ENCODE results near the gene FAM174A.
"Not testable (repeated sequence)": the region's sequence is repeated elsewhere in the genome, so short reads cannot be mapped to it uniquely, and the experiment has no call there.

Gene FAM174A

DNA sequence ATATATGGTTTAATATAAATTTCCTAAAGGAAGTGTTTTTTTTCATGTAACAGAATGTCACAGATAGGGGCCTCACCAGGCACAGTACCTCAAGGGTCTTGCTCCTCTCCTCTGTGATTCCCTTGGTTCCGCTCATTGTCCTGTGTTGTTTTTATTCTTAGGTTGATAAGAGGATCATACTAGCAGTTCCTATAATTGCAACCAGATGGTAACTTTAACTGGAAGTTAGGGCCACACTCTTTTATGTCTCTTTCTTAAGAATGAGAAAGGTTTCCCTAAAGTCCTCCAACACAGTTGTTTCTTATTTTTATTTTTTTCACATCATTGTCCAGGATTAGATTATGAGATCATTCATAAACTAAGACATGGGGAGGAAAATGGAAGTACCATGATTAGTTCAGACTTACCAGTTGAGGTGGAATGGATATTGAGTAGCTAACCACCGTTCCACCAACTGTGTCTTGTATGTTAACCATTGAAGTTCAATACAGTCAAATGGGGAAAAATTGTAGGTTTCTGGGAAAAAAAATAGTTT lies 41.1 kb downstream of the FAM174A start:
- DNase-seq (ENCODE audit: low spot score) = peak; percentile 5

DNA sequence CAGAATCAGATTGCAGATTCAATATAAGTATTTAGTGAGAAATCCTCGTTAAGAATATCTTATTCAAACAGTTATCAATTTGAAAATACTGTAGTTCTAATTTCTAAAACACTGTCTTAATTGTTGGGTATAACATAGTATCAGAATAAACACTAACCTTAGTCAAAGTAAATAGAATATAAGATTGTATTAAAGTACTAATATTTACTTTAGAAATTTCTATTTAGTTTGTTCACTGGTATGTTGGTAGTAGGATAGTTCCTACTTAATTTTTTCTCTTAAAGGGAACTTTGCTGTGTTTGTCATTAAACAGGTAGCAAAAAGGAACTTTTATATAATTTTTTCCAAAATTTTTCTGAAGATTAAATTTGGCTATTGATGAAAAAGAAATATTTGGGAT lies 42.3 kb downstream of the FAM174A start:
- no peak for DNase-seq (ENCODE audit: low spot score)

DNA sequence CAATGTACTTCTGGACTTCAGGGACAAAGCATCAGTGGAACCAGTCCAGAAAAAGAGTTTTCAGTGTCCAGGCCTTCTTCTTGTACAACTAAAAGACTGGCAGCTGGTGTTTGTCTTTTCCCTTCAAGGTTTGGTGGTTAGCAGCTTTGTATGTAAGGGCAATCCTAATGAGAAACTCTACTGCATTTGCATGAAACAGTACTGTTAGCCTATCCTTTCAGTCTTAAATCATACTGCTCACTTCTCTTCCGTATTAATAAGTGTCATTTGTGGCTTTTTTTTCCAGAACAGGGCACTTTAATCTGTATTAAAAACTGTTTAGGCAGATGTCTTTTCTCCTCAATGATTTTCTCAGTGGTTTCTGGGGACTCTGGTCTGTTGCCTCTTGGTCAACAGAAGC lies 48.9 kb downstream of the FAM174A start:
- DNase-seq (ENCODE audit: low spot score) = no peak

DNA sequence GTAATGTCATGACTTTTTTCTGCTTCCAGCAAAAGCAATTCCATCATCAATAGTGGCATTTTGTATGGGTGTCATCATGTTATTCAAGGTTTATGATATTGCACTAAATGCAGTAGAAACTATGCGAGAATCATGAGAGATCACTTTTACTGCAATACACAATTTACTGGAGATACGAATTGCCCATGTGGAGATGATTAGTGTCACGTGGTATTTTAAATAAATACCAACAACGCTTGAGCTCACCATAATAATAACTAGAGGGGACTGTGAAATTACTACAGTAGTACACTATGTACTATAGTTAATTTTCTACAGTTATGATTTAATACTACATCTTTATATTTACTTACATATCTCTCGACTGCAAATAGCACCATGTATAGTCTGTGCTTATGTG lies 49.7 kb downstream of the FAM174A start:
- DNase-seq (ENCODE audit: low spot score) = no peak

DNA sequence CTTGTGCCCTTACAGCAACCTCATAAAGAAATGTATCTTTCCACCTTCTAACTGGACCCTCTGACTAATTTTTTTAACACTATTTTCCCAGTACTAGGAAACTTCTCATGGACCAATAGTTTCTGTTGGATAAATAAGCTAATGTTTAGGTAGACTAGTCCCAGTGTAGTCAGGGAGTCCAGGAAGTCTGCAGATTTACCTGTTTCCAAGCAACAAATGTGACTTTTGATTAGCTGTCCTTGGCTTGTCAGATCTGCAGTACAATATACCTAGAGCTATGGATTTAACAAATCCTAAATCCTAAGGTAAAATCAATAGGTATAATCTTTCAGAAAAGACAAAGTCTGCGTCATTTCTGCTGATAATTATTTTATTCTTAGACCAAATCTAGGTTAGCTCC lies 55.7 kb downstream of the FAM174A start:
- DNase-seq (ENCODE audit: low spot score) = no peak

DNA sequence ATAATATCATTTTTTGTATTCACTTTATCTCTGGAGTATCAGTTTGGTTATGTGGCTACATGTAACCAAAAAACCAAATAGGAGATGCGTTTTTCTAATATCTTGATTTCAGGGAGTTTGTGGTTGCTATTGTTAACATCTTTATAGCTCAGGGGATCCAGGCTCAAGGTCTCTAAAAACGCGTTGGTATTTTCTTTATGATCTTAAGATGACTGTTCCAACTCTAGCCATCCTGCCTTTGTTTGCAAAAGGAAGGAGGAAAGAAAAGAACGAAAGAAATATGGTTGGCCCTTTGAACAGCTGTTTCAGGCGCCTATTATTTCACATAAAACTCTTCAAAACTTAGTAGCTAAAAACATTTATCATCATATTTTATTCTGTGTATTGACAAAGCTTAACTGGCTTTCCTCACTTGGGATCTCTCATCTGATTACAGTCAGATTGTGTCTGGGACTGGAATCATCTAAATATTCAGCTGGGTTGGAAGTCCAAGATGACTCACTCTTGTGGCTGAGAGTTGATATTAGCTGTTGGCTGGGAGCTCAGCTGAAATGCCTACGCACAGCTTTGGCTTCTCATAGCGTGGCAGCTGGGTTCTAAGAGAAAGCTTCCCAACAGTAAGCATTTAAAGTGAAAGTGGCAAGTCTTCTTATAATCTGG lies 60.1 kb downstream of the FAM174A start:
- no peak for DNase-seq (ENCODE audit: low spot score)

DNA sequence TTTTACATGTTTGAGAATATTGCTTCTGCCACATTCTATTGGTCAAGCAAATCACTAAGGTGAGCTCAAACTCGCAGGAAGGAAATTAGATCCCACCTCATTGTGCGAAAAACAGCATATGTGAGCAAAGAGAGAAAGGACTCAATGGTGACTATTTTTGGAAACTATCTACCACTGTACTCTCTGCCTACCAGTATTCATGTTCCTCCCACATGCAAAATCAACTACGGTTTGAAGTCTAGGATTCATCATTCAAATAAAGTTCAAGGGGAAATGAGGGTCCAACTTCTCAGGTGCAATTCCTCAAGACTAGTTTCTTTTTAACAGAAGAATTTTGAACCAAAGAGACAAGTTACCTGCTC lies 60.6 kb downstream of the FAM174A start:
- no peak for DNase-seq (ENCODE audit: low spot score)

DNA sequence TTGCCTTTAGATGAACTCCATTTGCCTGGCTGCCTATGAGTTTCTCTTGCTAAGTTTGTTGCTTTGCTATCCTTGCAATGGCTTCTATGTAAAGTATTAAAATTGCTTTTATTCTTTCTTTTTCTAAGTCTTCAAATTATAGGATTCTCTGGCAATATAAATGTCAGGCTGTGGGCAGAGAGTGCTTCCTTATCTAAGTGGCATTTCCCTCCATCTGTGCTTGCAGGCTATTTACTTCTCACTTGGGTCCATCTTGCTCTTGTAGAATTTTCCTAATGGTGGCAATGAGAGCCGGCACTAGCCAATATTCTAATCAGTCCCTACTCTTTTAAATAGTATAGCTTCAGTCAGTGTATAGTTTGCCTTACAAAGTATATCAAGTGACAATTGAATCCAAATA lies 63.3 kb downstream of the FAM174A start:
- DNase-seq (ENCODE audit: low spot score) = no peak

DNA sequence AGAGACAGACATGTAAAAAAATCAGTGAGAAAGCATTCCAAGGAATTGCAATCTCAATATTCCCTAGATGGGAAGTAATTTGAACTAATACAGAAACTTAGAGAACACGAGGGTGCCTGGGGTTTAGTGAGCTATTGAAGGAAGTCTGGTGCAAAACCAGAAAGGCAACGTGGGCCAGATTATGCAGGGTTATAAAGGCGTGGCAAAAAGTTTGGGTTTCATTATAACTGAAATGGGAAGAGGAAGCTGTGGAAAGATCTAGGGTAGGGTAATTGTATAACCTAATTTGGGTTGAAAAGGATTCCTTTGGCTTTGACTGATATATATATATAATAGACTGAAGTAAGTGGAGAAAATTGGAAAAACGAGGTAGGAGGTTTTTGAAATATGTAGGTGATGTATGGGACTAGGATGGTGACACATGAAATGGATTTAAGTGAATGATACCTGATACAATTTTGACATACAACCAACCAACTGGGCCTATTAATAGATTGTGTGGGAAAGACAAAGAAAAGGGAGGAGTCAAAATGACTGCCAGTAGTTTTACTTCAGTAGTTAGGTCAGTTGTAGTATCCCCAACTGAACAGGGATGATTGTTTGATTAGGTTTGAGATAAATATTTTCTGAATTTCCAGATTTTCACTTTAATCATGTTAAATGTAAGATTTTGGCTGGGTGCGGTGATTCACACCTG lies 65.3 kb downstream of the FAM174A start:
- no peak for DNase-seq (ENCODE audit: low spot score)

DNA sequence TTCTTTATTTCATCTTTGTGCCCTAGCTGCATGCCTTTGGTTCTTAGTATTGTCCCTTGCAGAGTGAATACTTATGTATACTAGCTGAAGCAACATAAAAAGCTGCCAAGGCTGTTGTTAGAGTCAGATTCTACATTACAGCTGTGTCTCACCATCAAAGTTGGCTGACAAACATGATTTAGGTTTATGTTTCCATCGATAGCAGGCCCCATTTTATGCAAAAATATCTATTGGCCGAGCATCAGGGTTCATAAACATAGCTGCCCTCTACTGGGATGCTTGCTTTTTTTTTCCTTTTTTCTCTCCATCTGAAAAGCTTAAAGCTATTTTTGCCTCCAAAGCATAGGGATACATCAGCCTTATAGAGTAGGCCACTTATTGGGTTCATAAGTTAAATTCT lies 68.0 kb downstream of the FAM174A start:
- no peak for DNase-seq (ENCODE audit: low spot score)

DNA sequence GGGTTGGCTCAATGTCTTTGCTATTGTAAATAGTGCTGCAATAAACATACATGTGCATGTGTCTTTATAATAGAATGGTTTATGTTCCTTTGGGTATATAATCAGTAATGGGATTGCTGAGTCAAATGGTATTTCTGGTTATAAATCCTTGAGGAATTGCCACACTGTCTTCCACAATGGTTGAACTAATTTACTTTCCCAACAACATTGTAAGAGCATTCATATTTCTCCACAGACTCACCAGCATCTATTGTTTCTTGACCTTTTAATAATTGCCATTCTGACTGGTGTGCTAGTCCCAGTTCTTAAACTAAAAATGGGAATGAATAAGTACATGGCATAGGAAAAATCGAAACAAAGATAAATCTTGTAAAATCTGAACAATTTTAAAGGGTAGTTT lies 68.8 kb downstream of the FAM174A start:
- not testable (repeated sequence) for DNase-seq (ENCODE audit: low spot score)

DNA sequence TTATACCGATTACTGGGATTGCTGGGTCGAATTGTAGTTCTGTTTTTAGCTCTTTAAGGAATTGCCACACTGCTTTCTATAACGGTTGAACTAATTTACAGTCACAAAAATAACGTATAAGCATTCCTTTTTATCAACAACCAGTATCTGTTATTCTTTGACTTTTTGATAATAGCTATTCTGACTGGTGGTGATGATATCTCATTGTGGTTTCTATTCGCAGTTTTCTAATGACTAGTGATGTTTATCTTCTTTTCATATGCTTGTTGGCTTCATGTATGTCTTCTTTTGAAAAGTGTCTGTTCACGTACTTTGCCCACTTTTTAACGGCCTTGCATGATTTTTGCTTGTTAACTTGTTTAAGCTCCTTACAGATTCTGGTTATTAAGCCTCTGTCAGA lies 74.4 kb downstream of the FAM174A start:
- DNase-seq (ENCODE audit: low spot score) = no peak

DNA sequence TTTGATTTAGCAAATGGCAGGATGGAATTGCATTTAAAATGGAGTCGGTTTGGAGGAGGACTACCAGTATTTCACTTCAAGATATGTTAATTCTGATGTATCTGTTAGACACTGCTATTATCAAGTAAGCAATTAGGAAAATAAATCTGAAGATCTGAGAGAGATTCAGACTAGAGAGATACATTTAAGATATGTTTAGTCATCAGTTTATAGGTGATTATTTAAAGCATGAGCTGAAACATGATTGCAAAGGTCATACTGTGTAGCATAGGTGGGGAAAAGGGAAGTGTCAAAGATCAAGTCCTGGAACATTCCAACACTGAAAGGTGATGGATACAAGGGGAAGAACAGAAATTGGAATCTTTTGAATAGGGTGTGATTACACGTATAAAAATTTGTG lies 79.1 kb downstream of the FAM174A start:
- DNase-seq (ENCODE audit: low spot score) = no peak

DNA sequence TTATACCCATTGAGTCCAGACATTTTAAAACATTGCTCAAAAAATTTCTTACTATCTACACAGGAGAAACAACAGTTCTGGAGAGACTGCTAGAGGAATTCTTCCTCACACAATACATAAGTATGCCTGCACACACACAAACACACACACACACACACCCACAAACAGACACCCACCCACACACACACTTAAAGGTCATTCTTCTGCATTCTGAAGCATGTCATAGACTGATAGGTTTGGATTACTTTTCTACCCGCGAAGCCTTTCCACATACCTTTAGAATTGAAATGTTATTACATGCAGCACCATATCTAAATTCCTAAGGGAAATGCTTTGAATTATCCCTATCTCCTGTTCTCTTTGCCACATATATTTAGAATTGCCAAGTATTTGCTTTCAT lies 80.2 kb downstream of the FAM174A start:
- no peak for DNase-seq (ENCODE audit: low spot score)

DNA sequence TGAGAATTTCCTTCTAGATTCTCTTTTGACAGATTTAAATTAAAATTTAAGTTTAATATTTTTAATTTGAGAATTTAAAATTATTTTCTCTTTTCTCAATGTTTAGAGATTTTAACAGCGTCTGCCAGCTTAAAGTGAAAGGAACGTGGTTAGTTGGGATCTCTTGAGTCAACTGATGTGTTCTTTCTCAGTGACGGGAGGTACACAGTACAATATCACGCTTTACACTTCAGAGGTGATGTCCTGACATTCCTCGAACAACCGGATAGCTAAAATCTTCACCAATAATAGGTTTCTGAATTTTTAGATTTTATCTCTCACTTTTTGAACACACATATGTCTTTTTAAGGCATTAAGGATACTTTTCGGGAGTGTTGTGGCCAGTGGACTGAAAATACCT lies 81.1 kb downstream of the FAM174A start:
- DNase-seq (ENCODE audit: low spot score) = no peak

DNA sequence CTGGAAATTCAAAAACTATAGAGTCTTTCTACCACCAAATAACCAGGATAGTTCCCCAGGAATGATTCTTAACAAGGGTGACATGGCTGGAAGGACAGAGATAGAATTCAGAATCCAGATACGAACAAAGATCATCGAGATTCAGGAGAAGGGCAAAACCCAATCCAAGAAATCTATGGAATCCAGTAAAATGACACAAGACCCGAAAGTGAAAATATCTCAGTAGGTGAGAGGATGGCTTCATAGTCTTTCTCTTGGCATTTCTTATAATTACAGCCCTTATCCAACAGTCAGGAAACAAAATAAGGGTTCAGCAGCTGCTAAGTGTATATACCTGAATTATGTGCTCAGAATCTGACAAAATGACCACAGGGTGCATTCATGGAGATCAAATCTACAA lies 81.8 kb downstream of the FAM174A start:
- no peak for DNase-seq (ENCODE audit: low spot score)

DNA sequence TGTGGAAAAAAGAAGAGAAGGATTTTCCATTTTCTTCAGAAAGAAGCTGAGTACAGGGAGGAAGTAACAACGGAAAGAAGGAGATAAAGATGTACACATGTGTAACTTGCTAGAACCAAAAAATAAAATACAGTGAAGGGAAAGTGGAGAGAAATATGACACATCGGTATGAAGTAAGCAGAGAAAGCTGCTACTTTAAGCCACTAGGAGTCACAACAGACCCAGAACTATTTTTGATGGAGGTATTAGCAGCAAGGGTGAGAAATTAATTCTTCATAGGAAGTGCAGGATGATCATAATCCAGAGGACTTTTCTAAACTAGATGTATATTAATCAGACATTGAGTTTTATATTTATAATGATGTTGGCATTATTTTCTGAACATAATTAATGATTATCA lies 88.5 kb downstream of the FAM174A start:
- DNase-seq (ENCODE audit: low spot score) = no peak

DNA sequence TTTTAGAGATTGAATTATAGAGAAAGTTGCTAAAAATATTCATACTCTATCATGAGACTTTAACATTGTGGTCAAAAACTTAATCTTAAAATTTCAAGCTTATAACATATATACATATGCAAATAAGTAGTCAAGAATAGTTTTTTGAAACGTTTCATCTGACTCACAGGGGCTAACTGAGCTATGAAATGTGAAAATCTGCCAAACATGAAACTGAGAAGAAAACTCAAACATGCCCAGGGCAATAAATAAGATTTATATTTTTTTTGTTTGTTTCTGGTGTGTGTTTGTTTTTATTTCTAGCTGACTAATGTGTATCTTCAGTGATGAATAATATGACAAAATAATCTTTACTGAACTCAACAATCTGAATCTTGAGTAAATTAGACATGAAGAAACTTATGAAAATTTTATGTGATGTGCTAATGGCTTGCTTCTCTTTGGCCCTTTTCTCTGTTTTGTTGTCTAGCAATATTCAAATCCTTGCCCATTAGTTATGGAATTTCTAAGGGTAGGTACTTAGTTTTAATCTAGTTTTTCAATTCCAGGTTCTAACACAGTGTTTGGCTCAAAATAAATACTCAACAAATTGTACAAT lies 99.9 kb downstream of the FAM174A start:
- no peak for DNase-seq (ENCODE audit: low spot score)

Data from D341Med (cell line).